HepG2 (cell line): ENCODE results near the gene NRP1. TPM values are rescaled to one million over a fixed set of nuclear protein-coding genes. Genes with fewer than 3 reads are reported as not detected.

Source experiments
- ATAC-seq: fragments of 200-7000 bp; cut with Tn5 transposase; 3 replicates; pipeline ENCODE4 v1.9.1; 2020; ENCODE audit warnings: mild to moderate bottlenecking, moderate library complexity
- BruUV-seq: library from RNA; stranded (reverse); fragments of 400-500 nt; replicated peaks from 2 replicates; lab custom pipeline; 2021; lab: Mats Ljungman, UMichigan
- CTCF ChIA-PET: fragments of 300-600 bp; formaldehyde crosslinking; extraction: SDS; loops from one replicate; lab custom pipeline; 2021; ENCODE audit warnings: low total read pairs, inconsistent platforms, low intra/inter-chr PET ratio; lab: Yijun Ruan, JAX
- POLR2A ChIA-PET: fragments of 350-600 bp; sonication (Branson Sonifier 250); formaldehyde crosslinking; loops from one replicate; lab custom pipeline; 2020; ENCODE audit warnings: antibody characterized with exemption, inconsistent platforms; lab: Yijun Ruan, JAX
- DNase-seq: peaks from one replicate; pipeline ENCODE4 v3.0.0-alpha.2; 2015; ENCODE audit warnings: low spot score
- FAIRE-seq: peaks from 3 replicates; lab custom pipeline; 2011; peaks lifted over from hg19 to GRCh38; lab: Jason Lieb, UNC
- H2AFZ ChIP-seq: one replicate; pipeline ENCODE4 v1.6.1; 2011; ENCODE audit warnings: low read length, inconsistent platforms
- H3K27ac ChIP-seq: fragments of 300-600 bp; 3 replicates; pipeline ENCODE4 v1.8.0; 2011; ENCODE audit warnings: mixed run types, mild to moderate bottlenecking, mixed read lengths, low read length, inconsistent platforms; ENCODE audit not compliant: insufficient read depth; ENCODE audit errors: extremely low read length
- H3K27me3 ChIP-seq, 2 experiments: fragments of 200-600 bp in 1 of 2; 2 replicates in 1 of 2; 3 replicates in 1 of 2; pipeline versions ENCODE4 v1.6.0 to v1.8.0; 2011; ENCODE audit warnings: low read length in 2 of 2, mild to moderate bottlenecking in 2 of 2, moderate library complexity in 2 of 2, inconsistent platforms in 1 of 2; ENCODE audit not compliant: insufficient read depth in 2 of 2, control insufficient read depth in 1 of 2
- H3K36me3 ChIP-seq, 2 experiments: fragments of 200-600 bp in 1 of 2; replicated peaks in 1 of 2; 2 replicates in 1 of 2; 3 replicates in 1 of 2; pipeline versions ENCODE4 v1.5.1 to v1.8.0; 2011; ENCODE audit warnings: low read length in 2 of 2, inconsistent platforms in 1 of 2; ENCODE audit not compliant: insufficient read depth in 2 of 2, control insufficient read depth in 1 of 2
- H3K4me1 ChIP-seq: 2 replicates; pipeline ENCODE4 v1.5.1; 2012; ENCODE audit warnings: low read length, inconsistent platforms; ENCODE audit not compliant: insufficient read depth
- H3K4me2 ChIP-seq: 2 replicates; pipeline ENCODE4 v1.6.0; 2011; ENCODE audit warnings: low read depth, low read length, inconsistent platforms
- H3K4me3 ChIP-seq, 3 experiments: fragments of 200-600 bp in 1 of 3; sonication (generic), shearing (Covaris generic) in 1 of 3; replicated peaks in 1 of 3; 2 replicates each; pipeline ENCODE4 v1.5.1; 2011 to 2016; ENCODE audit warnings: low read length in 3 of 3, inconsistent platforms in 2 of 3, low read depth in 2 of 3, mild to moderate bottlenecking in 2 of 3, control low read depth in 1 of 3, mixed read lengths in 1 of 3; ENCODE audit not compliant: insufficient read depth in 1 of 3
- H3K79me2 ChIP-seq: one replicate; pipeline ENCODE4 v1.6.1; 2011; ENCODE audit warnings: low read length, inconsistent platforms; ENCODE audit not compliant: insufficient read depth
- H3K9ac ChIP-seq: 2 replicates; pipeline ENCODE4 v1.6.0; 2011; ENCODE audit warnings: mild to moderate bottlenecking, low read depth, low read length, inconsistent platforms; ENCODE audit not compliant: insufficient read depth
- H3K9me3 ChIP-seq: 2 replicates; pipeline ENCODE4 v1.5.1; 2012; ENCODE audit warnings: mild to moderate bottlenecking, low read length
- H4K20me1 ChIP-seq: 2 replicates; pipeline ENCODE4 v1.6.0; 2011; ENCODE audit warnings: inconsistent platforms, mild to moderate bottlenecking, low read length, moderate library complexity; ENCODE audit not compliant: insufficient read depth
- CBX1 ChIP-seq: IDR thresholded peaks from one replicate; pipeline ENCODE4 v1.6.1; 2016; ENCODE audit warnings: antibody characterized with exemption, low read depth
- KDM1A ChIP-seq: IDR thresholded peaks from 2 replicates; pipeline ENCODE4 v1.6.1; 2016; ENCODE audit warnings: missing compliant biosample characterization
- MEIS2 ChIP-seq: sonication (generic); formaldehyde crosslinking; IDR thresholded peaks from 2 replicates; pipeline ENCODE4 v1.9.0; 2021; ENCODE audit warnings: mild to moderate bottlenecking, missing genetic modification reagents
- ZNF251 ChIP-seq: sonication (generic); formaldehyde crosslinking; IDR thresholded peaks from 2 replicates; pipeline ENCODE4 v1.9.0; 2021; ENCODE audit warnings: mild to moderate bottlenecking, missing genetic modification reagents
- ZNF30 ChIP-seq: sonication (generic); formaldehyde crosslinking; IDR thresholded peaks from 2 replicates; pipeline ENCODE4 v1.5.0; 2020; ENCODE audit warnings: mild to moderate bottlenecking, missing genetic modification reagents
- ZNF883 ChIP-seq: sonication (generic); formaldehyde crosslinking; IDR thresholded peaks from 2 replicates; pipeline ENCODE4 v1.5.1; 2020; ENCODE audit warnings: mild to moderate bottlenecking, missing genetic modification reagents; ENCODE audit errors: not compliant biosample characterization
- WGBS: methylation state at CpG from one replicate; pipeline ENCODE4 v1.1.6; 2017; ENCODE audit warnings: low lambda C conversion rate; 5-methylcytosine and 5-hydroxymethylcytosine counted together
- in situ Hi-C: cut with HindIII; loops from 2 replicates; pipeline ENCODE4 v1.10.0; 2017; ENCODE audit warnings: low pct_unique_long_range_greater_than_20kb; ENCODE audit not compliant: extremely low pct_ligation_motif_present
- intact Hi-C: fragments of 100-400 bp; cut with micrococcal nuclease; formaldehyde crosslinking; loops from one replicate; pipeline ENCODE4 v1.10.0; 2022; ENCODE audit not compliant: unreplicated experiment
- polyA plus RNA-seq, 8 experiments: library from polyadenylated mRNA; depleted of rRNA in 3 of 8; stranded (reverse) in 7 of 8; unstranded in 1 of 8; fragments of >200 nt; fragmentation: Illumina TruSeq in 4 of 8; extraction: Trizol in 4 of 8; gene quantifications; 2 replicates each; pipeline versions ENCODE4 v1.2.1 to v1.2.3, GENCODE V29; 2011 to 2016; ENCODE audit warnings: low read depth in 4 of 8, missing spikeins in 1 of 8, mixed read lengths in 1 of 8; ENCODE audit not compliant: insufficient read depth in 1 of 8
- total RNA-seq, 5 experiments: library from RNA; depleted of rRNA; stranded (reverse); fragments of >200 nt; fragmentation: Illumina TruSeq; extraction: Trizol; gene quantifications; 2 replicates each; pipeline ENCODE4 v1.2.3, GENCODE V29; 2016; ENCODE audit warnings: low read depth in 1 of 5
- TF ChIP-seq, protein P1 (sequence below): IDR thresholded peaks from 2 replicates; pipeline ENCODE4 v1.6.1; 2018; ENCODE audit warnings: missing genetic modification reagents, mild to moderate bottlenecking, missing compliant biosample characterization
- TF ChIP-seq, protein P2 (sequence below): sonication (generic); formaldehyde crosslinking; IDR thresholded peaks from 2 replicates; pipeline ENCODE4 v1.9.0; 2021; ENCODE audit warnings: missing genetic modification reagents, borderline replicate concordance

NRP1 gene
- total and polyA plus RNA-seq, 2 of the 13 experiments (the other 11 are each of a cell fraction or from before 2014, with no cell fraction given): 5.3 to 5.8 TPM

DNA sequence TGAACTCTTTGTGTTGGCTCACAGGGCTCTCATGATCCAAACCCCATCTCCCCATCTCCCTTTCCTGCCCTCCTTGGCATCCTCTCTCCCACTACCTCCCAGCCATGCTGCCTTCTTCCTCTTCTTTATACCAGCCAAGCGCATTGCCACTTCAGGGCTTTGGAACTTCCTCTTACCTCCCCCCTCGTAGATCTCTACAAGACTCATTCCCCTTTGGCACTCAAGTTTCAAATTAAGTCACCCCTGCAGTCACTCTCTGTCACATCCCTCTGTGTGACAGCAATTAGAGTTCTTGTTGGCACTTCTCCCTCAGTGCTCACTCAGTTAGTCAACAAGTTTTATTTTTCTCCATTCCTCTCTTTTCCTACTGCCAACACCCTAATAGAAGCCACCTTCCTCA lies 20.8 kb upstream of the NRP1 start:
- DNase-seq: no peak
- no TSS peak for BruUV-seq
- no peak for FAIRE-seq
- Histone ChIP-seq H4K20me1 (no peaks in the 10 kb centered on the region), H3K79me2 (no peaks in the 10 kb centered on the region), H3K27ac (no peak overlapping the region), H3K4me2 (no peak overlapping the region), H3K36me3 (no peaks in the 10 kb centered on the region), H3K4me3 (no peak overlapping the region), H2AFZ (no peak overlapping the region), H3K27me3 (peaks cover 0 to 17% of the 10 kb centered on the region in 2 experiments; a peak in 2 of 5 replicates), H3K4me1 (no peaks in the 10 kb centered on the region), H3K9me3 (no peaks in the 10 kb centered on the region), H3K9ac (no peak overlapping the region)
- intact Hi-C loops (no loop called here), in situ Hi-C loops (no loop called here)
- TF ChIP-seq CBX1 (no peak), ZNF883 (CRISPR knock-in tag) (no peak), KDM1A (CRISPR knock-in tag) (no peak), ZNF251 (CRISPR knock-in tag) (no peak), ZNF30 (CRISPR knock-in tag) (no peak), MEIS2 (CRISPR knock-in tag) (no peak)
- TF ChIP-seq, protein P1, sequence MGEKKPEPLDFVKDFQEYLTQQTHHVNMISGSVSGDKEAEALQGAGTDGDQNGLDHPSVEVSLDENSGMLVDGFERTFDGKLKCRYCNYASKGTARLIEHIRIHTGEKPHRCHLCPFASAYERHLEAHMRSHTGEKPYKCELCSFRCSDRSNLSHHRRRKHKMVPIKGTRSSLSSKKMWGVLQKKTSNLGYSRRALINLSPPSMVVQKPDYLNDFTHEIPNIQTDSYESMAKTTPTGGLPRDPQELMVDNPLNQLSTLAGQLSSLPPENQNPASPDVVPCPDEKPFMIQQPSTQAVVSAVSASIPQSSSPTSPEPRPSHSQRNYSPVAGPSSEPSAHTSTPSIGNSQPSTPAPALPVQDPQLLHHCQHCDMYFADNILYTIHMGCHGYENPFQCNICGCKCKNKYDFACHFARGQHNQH (CRISPR knock-in tag): no peak
- TF ChIP-seq, protein P2, sequence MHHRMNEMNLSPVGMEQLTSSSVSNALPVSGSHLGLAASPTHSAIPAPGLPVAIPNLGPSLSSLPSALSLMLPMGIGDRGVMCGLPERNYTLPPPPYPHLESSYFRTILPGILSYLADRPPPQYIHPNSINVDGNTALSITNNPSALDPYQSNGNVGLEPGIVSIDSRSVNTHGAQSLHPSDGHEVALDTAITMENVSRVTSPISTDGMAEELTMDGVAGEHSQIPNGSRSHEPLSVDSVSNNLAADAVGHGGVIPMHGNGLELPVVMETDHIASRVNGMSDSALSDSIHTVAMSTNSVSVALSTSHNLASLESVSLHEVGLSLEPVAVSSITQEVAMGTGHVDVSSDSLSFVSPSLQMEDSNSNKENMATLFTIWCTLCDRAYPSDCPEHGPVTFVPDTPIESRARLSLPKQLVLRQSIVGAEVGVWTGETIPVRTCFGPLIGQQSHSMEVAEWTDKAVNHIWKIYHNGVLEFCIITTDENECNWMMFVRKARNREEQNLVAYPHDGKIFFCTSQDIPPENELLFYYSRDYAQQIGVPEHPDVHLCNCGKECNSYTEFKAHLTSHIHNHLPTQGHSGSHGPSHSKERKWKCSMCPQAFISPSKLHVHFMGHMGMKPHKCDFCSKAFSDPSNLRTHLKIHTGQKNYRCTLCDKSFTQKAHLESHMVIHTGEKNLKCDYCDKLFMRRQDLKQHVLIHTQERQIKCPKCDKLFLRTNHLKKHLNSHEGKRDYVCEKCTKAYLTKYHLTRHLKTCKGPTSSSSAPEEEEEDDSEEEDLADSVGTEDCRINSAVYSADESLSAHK: no peak
- ATAC-seq: no peak
- 57% methylated on average over 2 of the region's 2 CpGs for WGBS
- ChIA-PET POLR2A (no interaction called here), CTCF (no interaction called here)
